Measurements from ENCODE around the gene UNC13D.

UNC13D gene

DNA sequence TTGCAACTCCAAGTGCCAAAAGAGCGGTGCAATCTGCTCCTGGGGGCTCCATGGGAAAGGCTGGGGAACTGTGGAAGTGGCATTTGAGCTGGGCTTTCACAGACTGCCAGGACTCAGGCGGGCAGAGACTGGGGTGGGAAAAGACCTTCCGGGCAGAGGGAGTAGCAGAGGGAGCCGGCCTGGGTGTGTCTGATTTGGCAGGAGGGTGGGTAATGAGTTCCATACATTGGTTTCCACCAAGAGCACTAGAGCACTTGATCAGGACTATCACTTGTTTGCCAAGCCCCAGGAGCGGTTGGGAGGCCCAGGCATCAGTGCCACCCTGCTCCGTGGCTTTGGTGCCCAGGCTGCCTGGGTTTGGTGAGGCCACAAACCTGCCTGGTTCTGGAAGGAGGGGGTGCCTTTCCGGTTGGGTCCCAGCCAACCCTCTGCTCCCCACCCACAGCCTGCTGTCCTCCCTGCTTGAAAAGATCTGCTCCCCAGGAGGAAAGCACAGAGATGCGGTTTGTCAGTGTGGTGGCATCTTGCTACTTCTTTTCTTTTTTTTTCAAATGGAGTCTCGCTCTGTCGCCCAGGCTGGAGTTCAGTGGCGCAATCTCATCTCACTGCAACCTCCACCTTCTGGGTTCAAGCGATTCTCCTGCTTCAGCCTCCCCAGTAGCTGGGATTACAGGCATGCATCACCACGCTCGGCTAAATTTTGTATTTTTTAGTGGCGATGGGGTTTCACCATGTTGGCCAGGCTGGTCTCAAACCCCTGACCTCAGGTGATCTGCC, 37.7 kb upstream of the UNC13D start:
- no peaks in the 10 kb centered on the region for H3K27me3 ChIP-seq (replicated peaks; ENCODE audit: insufficient read depth, low read length)
- DNase-seq, result peak; percentile 2
- H3K4me2 ChIP-seq (ENCODE audit: low read depth, low read length), result no peak overlapping the region
- peaks cover 13% of the 10 kb centered on the region for H3K79me2 ChIP-seq (ENCODE audit: low read length)
- H3K9ac ChIP-seq (ENCODE audit: low read length), result no peak overlapping the region
- H3K36me3 ChIP-seq (replicated peaks; ENCODE audit: insufficient read depth, low read length), result no peaks in the 10 kb centered on the region
- peaks cover 11% of the 10 kb centered on the region for H3F3A ChIP-seq (ENCODE audit: insufficient read depth, low read length)
- H3K4me3 ChIP-seq (ENCODE audit: low read length), result no peak overlapping the region
- H3K4me1 ChIP-seq (ENCODE audit: low read length), result peaks cover 4% of the 10 kb centered on the region; the same call in 1 of the 2 replicates
- no peaks in the 10 kb centered on the region for H3K9me3 ChIP-seq (replicated peaks; ENCODE audit: insufficient read depth, low read length)
- H4K20me1 ChIP-seq (ENCODE audit: insufficient read depth, low read length), result no peaks in the 10 kb centered on the region
- TF ChIP-seq EZH2phosphoT487 (IDR thresholded peaks at IDR 0.05; ENCODE audit: low read length), result no peak
- no peak for TF ChIP-seq EZH2 (optimal IDR thresholded peaks at IDR 0.05; ENCODE audit: low read depth, low read length)
- TF ChIP-seq, protein P1, sequence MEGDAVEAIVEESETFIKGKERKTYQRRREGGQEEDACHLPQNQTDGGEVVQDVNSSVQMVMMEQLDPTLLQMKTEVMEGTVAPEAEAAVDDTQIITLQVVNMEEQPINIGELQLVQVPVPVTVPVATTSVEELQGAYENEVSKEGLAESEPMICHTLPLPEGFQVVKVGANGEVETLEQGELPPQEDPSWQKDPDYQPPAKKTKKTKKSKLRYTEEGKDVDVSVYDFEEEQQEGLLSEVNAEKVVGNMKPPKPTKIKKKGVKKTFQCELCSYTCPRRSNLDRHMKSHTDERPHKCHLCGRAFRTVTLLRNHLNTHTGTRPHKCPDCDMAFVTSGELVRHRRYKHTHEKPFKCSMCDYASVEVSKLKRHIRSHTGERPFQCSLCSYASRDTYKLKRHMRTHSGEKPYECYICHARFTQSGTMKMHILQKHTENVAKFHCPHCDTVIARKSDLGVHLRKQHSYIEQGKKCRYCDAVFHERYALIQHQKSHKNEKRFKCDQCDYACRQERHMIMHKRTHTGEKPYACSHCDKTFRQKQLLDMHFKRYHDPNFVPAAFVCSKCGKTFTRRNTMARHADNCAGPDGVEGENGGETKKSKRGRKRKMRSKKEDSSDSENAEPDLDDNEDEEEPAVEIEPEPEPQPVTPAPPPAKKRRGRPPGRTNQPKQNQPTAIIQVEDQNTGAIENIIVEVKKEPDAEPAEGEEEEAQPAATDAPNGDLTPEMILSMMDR (IDR thresholded peaks at IDR 0.05; ENCODE audit: low read length), result no peak
- no peaks in the 10 kb centered on the region for H3K9me2 ChIP-seq (replicated peaks; ENCODE audit: insufficient read depth, low read length)
- H3K27ac ChIP-seq (ENCODE audit: low read length), result no peak overlapping the region
- H2AFZ ChIP-seq (ENCODE audit: low read length), result no peak overlapping the region

- no peak for DNase-seq
- Histone ChIP-seq H3K36me3 (replicated peaks; ENCODE audit: insufficient read depth, low read length) (no peaks in the 10 kb centered on the region), H3K79me2 (ENCODE audit: low read length) (peaks cover 25% of the 10 kb centered on the region), H2AFZ (ENCODE audit: low read length) (no peak overlapping the region), H3K27me3 (replicated peaks; ENCODE audit: insufficient read depth, low read length) (no peaks in the 10 kb centered on the region), H3K9me3 (replicated peaks; ENCODE audit: insufficient read depth, low read length) (no peaks in the 10 kb centered on the region), H3K4me2 (ENCODE audit: low read depth, low read length) (no peak overlapping the region), H3K9me2 (replicated peaks; ENCODE audit: insufficient read depth, low read length) (no peaks in the 10 kb centered on the region), H4K20me1 (ENCODE audit: insufficient read depth, low read length) (no peaks in the 10 kb centered on the region), H3F3A (ENCODE audit: insufficient read depth, low read length) (peaks cover 26% of the 10 kb centered on the region), H3K9ac (ENCODE audit: low read length) (no peak overlapping the region), H3K4me3 (ENCODE audit: low read length) (no peak overlapping the region), H3K4me1 (ENCODE audit: low read length) (peaks cover 10% of the 10 kb centered on the region), H3K27ac (ENCODE audit: low read length) (no peak overlapping the region)
- TF ChIP-seq, protein P1 (IDR thresholded peaks at IDR 0.05; ENCODE audit: low read length), result no peak
- TF ChIP-seq EZH2 (optimal IDR thresholded peaks at IDR 0.05; ENCODE audit: low read depth, low read length) (no peak), EZH2phosphoT487 (IDR thresholded peaks at IDR 0.05; ENCODE audit: low read length) (no peak)
These were observed 36.1 kb upstream of the UNC13D start for GRCh38 chr17:75880266-75880665.

DNA sequence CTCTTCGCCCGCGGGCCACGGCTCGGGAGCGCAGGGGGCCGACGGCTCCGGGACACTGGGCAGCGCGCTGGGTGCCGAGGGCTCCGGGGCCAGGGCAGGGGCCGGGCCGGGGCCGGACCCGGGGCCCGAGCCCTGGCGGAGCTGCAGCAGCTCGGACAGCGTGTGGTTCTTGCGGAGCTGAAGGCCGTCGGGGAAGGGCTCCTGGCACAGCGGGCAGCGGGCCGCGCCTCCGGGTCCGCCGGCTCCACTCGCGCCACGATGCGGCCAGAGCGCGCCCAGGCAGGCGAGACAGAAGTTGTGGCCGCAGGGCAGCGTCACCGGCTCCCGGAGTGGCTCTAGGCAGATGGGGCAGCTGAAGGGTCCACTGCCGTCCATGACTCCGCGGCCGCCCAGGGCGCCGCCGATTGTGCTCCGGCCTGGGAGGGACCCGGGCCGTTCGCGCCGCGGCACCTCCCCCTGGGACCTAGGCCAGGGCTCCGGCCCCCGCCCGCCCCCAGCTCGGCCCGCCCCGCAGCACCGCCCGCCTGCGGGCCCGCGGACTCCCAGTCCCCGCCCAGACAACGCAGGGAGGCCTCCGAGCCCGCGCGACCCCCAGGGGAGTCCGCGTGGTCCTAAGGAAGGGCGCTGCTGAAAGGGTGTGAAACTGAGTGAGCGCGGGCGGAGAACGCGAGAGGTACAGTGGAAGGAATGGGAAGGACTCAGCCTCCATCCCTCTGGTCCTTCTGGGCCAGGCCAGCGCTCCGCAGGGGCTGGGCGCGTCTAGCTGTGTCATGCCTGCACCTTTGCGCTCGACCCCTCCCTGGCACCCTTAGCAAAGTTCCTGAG, 34.2 kb upstream of the UNC13D start, which contains the start of gene TRIM47:
Gene TRIM47 (minus strand): TSS at position 408 of the 825 bp plus-strand sequence. CDS start 33 bp downstream, at position 375.
- H3K9me3 ChIP-seq (replicated peaks; ENCODE audit: insufficient read depth, low read length), result no peaks in the 10 kb centered on the region
- peaks cover 16% of the 10 kb centered on the region for H3K4me1 ChIP-seq (ENCODE audit: low read length)
- peak within 1 kb of the TSS; percentile 97 for H3K4me2 ChIP-seq (ENCODE audit: low read depth, low read length)
- H3K27ac ChIP-seq (ENCODE audit: low read length), result peak within 1 kb of the TSS; percentile 99
- H3K36me3 ChIP-seq (replicated peaks; ENCODE audit: insufficient read depth, low read length), result peaks cover 4% of the 10 kb centered on the region; the same call in 1 of the 2 replicates
- peak; percentile 80 for DNase-seq
- peaks cover 35% of the 10 kb centered on the region for H3K79me2 ChIP-seq (ENCODE audit: low read length)
- H3K27me3 ChIP-seq (replicated peaks; ENCODE audit: insufficient read depth, low read length), result no peaks in the 10 kb centered on the region
- no peaks in the 10 kb centered on the region for H4K20me1 ChIP-seq (ENCODE audit: insufficient read depth, low read length)
- no peak within 1 kb of the TSS for H2AFZ ChIP-seq (ENCODE audit: low read length)
- TF ChIP-seq, protein P1 (IDR thresholded peaks at IDR 0.05; ENCODE audit: low read length), result no peak
- TF ChIP-seq EZH2 (optimal IDR thresholded peaks at IDR 0.05; ENCODE audit: low read depth, low read length) (no peak), EZH2phosphoT487 (IDR thresholded peaks at IDR 0.05; ENCODE audit: low read length) (no peak)
- H3K9me2 ChIP-seq (replicated peaks; ENCODE audit: insufficient read depth, low read length), result no peaks in the 10 kb centered on the region
- peaks cover 37% of the 10 kb centered on the region for H3F3A ChIP-seq (ENCODE audit: insufficient read depth, low read length)
- H3K4me3 ChIP-seq (ENCODE audit: low read length), result peak within 1 kb of the TSS; percentile 92
- H3K9ac ChIP-seq (ENCODE audit: low read length), result peak within 1 kb of the TSS; percentile 100

Data from MM.1S (cell line).